Muscle layer of colon (tissue), 2 donors: ENCODE results near the gene CD300LF.

Source experiments
- H3K27ac ChIP-seq: one replicate; pipeline ENCODE4 v1.7.0; 2013; ENCODE audit warnings: low read depth, mild to moderate bottlenecking, low read length, moderate library complexity
- H3K27me3 ChIP-seq, 2 donors: one replicate each; pipeline ENCODE4 v1.7.0; 2013; ENCODE audit warnings: low read length in 2 of 2, mild to moderate bottlenecking in 2 of 2; ENCODE audit not compliant: insufficient read depth in 2 of 2, control insufficient read depth in 1 of 2
- H3K36me3 ChIP-seq: one replicate; pipeline ENCODE4 v1.7.0; 2013; ENCODE audit warnings: mild to moderate bottlenecking, low read length; ENCODE audit not compliant: insufficient read depth
- H3K4me1 ChIP-seq: one replicate; pipeline ENCODE4 v1.7.0; 2013; ENCODE audit warnings: mild to moderate bottlenecking, low read length; ENCODE audit not compliant: insufficient read depth
- H3K4me3 ChIP-seq, 2 donors: one replicate each; pipeline ENCODE4 v1.7.0; 2013; ENCODE audit warnings: low read length in 2 of 2, low read depth in 1 of 2, mild to moderate bottlenecking in 1 of 2, moderate library complexity in 1 of 2
- H3K9ac ChIP-seq: one replicate; pipeline ENCODE4 v1.7.0; 2013; ENCODE audit warnings: low read length
- H3K9me3 ChIP-seq: one replicate; pipeline ENCODE4 v1.7.0; 2013; ENCODE audit warnings: mild to moderate bottlenecking, low read length
- donor health status: abdominal sarcoma.
- donor health status: Adenocarcinoma of cecum.

CD300LF gene

DNA sequence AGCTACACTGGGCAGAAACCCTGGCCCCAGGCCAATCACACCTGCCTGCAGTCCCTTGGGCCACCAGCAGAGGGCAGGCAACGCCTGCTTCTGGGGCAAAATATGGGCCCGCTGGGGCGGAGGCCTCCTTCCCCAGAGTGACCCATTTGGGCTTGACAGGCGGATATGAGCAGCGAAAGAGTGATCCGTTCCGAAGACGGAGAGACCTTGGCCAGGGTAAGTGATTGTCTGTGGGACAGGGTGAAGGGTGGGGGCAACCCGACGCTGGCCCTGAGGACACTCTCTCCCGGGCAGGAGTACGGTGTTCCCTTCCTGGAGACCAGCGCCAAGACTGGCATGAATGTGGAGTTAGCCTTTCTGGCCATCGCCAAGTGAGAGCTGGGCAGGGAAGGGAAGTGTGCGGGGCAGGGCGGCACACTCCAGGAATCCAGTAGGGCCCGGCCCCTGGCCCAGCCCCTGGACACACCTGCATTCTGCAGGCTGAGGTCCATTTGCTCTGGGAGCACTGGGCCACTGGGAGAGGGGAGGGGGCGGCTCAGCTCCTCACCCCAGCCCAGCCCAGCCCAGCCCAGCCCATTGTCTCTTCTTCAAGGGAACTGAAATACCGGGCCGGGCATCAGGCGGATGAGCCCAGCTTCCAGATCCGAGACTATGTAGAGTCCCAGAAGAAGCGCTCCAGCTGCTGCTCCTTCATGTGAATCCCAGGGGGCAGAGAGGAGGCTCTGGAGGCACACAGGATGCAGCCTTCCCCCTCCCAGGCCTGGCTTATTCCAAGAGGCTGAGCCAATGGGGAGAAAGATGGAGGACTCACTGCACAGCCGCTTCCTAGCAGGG, 32.2 kb upstream of the CD300LF start:
- H3K27ac ChIP-seq, result no peak overlapping the region
- H3K4me1 ChIP-seq, result peaks cover 9% of the 10 kb centered on the region
- peaks cover 5 to 42% of the 10 kb centered on the region in 2 donors for H3K27me3 ChIP-seq
- no peaks in the 10 kb centered on the region for H3K9me3 ChIP-seq
- H3K4me3 ChIP-seq, result peak overlapping the region in 1 of 2 donors; percentile 20
- no peaks in the 10 kb centered on the region for H3K36me3 ChIP-seq
- H3K9ac ChIP-seq, result no peak overlapping the region

DNA sequence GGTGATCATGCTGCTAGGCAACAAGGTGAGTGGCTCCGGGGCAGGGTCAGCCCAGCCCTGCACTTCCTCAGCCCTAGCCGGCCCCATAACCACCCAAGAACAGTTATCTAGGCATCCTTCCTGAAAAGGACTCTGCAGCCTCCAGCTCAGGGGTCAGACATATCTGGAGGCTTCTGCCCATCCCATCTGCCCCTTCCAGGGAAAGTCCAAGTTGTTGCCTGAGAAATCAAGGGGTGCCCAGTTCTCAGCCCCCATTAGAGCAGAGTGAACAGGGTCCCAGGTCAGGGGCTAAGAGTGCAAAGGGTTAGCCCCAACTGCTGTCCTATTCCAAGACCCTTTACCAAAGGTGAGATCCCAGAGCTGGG, 31.6 kb upstream of the CD300LF start:
- Histone ChIP-seq H3K36me3 (no peaks in the 10 kb centered on the region), H3K4me1 (peaks cover 9% of the 10 kb centered on the region), H3K9ac (no peak overlapping the region), H3K27me3 (peaks cover 5 to 43% of the 10 kb centered on the region in 2 donors), H3K27ac (no peak overlapping the region), H3K4me3 (peak overlapping the region in 1 of 2 donors; percentile 20), H3K9me3 (no peaks in the 10 kb centered on the region)

DNA sequence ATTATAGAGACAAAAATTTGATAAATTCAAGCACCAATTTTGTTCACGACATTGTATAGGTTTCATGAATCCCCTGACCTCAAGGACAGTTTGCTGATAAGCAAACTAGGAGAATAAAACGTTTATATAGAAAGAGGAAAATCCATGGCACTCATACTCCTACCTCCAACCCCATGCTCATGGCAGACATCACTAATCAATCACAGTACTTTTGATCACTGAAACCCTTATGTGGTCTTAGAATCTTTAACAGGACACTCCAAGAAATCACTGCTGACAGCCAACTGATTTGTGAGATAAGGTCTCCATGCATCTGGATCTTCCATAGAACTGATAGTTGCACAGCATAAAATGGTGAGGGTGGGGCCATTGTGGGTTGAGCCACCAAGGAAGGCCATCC, 31.0 kb upstream of the CD300LF start:
- peaks cover 9% of the 10 kb centered on the region for H3K4me1 ChIP-seq
- no peak overlapping the region for H3K9ac ChIP-seq
- no peak overlapping the region for H3K27ac ChIP-seq
- H3K9me3 ChIP-seq, result no peaks in the 10 kb centered on the region
- H3K4me3 ChIP-seq, result no peak overlapping the region
- H3K36me3 ChIP-seq, result no peaks in the 10 kb centered on the region
- peaks cover 10 to 43% of the 10 kb centered on the region in 2 donors for H3K27me3 ChIP-seq

DNA sequence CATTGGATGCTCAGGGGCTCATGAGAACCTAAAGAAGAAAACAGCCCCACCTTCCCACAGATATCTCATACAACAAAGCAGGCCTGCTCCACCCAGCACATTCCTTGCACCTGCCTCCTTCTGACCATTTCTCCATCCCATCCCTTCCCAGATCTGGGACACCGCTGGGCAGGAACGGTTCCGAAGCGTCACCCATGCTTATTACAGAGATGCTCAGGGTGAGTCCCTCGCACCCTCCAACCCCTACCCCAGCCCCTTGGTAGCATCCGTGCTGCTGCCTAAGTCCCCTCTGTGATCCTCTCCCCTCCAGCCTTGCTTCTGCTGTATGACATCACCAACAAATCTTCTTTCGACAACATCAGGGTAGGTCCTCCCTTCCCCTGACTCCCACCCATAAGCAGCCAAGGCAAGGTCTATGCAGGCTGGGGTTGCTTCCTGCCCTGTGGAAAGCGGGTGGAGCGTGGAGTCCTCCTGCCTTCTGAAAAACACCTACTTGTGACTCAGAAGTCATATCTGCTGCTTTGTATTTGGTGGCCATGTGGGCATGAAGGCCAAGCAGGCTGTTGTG, 30.3 kb upstream of the CD300LF start:
- no peak overlapping the region for H3K9ac ChIP-seq
- no peak overlapping the region for H3K27ac ChIP-seq
- H3K4me3 ChIP-seq, result no peak overlapping the region
- peaks cover 16 to 47% of the 10 kb centered on the region in 2 donors for H3K27me3 ChIP-seq
- no peaks in the 10 kb centered on the region for H3K9me3 ChIP-seq
- no peaks in the 10 kb centered on the region for H3K36me3 ChIP-seq
- peaks cover 9% of the 10 kb centered on the region for H3K4me1 ChIP-seq

DNA sequence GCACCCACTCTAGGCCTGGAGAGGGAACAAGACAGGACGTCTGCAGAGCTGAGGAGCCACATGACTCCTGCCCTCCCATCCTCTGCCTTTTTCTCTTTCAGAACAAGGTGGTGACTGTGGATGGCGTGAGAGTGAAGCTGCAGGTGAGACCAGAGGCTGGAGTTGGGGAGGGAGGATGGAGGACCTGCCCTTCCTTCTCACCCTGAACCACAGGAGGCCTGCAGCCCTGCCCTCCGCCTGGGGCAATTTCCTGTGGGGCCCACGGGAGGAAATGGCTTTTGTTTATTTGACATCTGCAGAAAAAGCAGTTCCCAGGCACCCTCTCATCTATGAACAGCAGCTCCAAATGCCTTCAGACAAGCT, 29.4 kb upstream of the CD300LF start:
- Histone ChIP-seq H3K27ac (no peak overlapping the region), H3K4me1 (peaks cover 10% of the 10 kb centered on the region), H3K9me3 (no peaks in the 10 kb centered on the region), H3K4me3 (no peak overlapping the region), H3K36me3 (no peaks in the 10 kb centered on the region), H3K9ac (no peak overlapping the region), H3K27me3 (peaks cover 25 to 56% of the 10 kb centered on the region in 2 donors)

DNA sequence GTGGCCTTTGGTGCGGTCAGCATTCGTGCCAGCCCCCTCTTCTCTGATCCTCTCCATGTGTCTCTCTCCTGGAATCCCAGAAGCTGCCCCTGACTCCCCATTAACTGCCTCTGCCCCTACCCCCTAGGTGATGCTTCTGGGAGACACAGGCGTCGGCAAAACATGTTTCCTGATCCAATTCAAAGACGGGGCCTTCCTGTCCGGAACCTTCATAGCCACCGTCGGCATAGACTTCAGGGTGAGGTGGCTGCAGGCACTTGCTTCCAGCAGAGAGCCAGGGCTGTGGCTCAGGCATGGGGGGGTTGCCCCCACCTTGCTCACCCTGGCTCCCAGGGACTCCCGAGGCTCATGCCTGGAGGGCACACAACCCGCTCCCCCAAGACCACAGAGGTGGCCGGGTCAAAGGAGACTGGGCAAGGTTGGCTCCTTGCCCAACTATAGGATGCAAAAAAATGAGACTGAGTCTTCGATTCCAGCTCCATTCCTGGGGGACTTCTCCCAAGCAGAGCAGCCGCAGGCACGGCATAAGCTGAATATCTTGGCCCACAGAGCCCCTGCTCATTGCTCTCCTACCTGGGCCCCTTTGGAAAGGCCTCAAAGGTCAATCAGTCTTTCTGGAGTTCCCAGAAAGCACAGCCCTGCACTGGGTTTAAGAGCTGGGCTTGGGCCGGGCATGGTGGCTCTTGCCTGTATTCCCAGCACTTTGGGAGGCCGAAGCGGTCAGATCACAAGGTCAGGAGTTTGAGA, 28.1 kb upstream of the CD300LF start:
- peaks cover 7% of the 10 kb centered on the region for H3K4me1 ChIP-seq
- H3K27me3 ChIP-seq, result peaks cover 25 to 65% of the 10 kb centered on the region in 2 donors
- H3K4me3 ChIP-seq, result no peak overlapping the region
- H3K9ac ChIP-seq, result no peak overlapping the region
- no peaks in the 10 kb centered on the region for H3K9me3 ChIP-seq
- H3K27ac ChIP-seq, result no peak overlapping the region
- H3K36me3 ChIP-seq, result no peaks in the 10 kb centered on the region

DNA sequence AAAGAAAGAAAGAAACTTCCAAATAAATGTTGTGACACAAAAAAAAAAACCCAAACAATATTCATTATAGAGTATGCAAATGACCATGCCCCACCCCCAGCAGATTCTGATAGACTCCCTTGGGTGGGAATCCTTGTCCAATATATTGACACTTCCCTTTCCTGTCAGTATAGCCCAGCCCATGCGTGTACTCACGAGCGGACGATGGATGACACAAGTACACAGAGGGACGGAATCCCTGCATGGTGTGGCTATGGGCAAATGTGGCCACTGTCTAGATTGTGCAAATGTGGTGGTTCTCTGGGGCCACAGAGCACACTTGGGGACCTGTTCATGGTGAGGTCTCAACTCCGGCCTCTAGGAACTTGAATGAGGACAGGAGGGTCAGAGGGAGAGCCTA, 27.4 kb upstream of the CD300LF start:
- Histone ChIP-seq H3K27me3 (peaks cover 25 to 65% of the 10 kb centered on the region in 2 donors), H3K36me3 (no peaks in the 10 kb centered on the region), H3K4me3 (no peak overlapping the region), H3K27ac (no peak overlapping the region), H3K4me1 (peaks cover 7% of the 10 kb centered on the region), H3K9ac (no peak overlapping the region), H3K9me3 (no peaks in the 10 kb centered on the region)

DNA sequence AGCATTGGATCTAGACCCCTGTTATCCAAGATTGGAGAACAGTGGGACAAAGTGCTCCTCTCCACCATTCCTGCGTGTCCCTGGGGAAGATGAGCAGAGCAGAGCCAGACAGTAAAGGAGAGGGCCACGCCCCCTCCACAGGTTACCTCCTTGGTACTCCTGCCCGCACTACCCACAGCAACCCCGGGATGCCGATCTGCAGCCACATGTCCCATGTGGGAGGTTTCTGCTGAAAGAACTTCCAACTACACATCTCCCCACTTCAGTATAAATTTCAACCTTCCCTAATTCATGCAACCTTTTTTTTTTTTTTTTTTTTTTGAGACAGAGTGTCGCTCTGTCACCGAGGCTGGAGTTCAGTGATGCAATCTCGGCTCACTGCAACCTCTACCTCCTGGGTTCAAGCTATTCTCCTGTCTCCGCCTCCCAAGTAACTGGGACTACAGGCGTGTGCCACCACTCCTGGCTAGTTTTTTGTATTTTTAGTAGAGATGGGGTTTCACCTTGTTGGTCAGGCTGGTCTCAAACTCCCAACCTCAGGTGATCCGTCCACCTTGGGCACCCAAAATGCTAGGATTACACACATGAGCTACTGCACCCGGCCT, 26.6 kb upstream of the CD300LF start:
- Histone ChIP-seq H3K27ac (no peak overlapping the region), H3K4me1 (peaks cover 7% of the 10 kb centered on the region), H3K9me3 (no peaks in the 10 kb centered on the region), H3K4me3 (no peak overlapping the region), H3K27me3 (peaks cover 26 to 62% of the 10 kb centered on the region in 2 donors), H3K9ac (no peak overlapping the region), H3K36me3 (no peaks in the 10 kb centered on the region)

DNA sequence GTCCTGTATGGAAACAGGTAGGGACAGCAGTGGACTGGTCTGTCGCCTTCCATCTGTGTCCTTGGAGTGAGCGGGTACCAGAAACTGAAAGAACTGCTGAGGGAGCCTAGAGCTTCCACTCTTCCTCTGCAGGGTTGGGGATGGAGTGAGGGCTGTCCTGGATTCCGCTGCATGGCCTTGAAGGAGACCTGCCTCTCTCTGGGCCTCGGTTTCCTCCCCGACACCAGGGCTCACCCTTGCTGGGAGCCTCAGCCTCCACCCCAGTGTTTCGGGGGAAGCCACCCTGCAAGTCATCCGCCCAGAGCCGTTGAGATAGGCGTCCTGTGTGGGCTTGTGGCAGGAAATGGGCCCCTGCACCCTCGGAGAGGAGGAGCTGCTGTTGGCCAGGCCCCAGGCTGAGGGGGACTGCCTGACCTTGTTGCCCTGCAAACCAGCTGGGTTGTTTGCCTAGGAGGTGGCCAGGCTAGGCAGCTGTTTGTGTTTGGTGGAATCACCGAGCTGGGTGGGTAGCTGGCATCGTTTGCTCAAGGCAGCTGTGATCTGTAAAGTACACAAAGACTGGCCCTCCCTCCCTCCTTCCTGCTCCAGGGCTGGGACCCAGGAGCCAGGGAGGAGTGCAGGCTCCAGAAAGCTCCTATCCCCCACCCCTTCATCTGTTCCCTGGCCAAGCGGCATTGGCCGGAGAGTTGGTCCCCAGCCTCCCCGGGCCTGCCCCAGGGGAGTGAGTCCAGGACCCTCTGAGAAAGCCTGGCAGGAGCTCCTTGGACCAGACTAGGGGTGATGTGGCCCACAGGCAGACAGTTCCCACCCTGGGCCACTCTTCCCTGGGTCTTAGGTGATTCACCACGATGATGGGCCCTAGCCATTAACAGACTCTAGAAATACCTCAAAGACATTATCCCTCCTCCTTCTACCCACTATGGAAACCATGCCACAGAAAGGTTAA, 25.6 kb upstream of the CD300LF start:
- H3K27me3 ChIP-seq, result peaks cover 24 to 62% of the 10 kb centered on the region in 2 donors
- H3K4me1 ChIP-seq, result peaks cover 7% of the 10 kb centered on the region
- no peaks in the 10 kb centered on the region for H3K9me3 ChIP-seq
- H3K9ac ChIP-seq, result no peak overlapping the region
- no peaks in the 10 kb centered on the region for H3K36me3 ChIP-seq
- no peak overlapping the region for H3K27ac ChIP-seq
- H3K4me3 ChIP-seq, result peak overlapping the region in 1 of 2 donors; percentile 28

DNA sequence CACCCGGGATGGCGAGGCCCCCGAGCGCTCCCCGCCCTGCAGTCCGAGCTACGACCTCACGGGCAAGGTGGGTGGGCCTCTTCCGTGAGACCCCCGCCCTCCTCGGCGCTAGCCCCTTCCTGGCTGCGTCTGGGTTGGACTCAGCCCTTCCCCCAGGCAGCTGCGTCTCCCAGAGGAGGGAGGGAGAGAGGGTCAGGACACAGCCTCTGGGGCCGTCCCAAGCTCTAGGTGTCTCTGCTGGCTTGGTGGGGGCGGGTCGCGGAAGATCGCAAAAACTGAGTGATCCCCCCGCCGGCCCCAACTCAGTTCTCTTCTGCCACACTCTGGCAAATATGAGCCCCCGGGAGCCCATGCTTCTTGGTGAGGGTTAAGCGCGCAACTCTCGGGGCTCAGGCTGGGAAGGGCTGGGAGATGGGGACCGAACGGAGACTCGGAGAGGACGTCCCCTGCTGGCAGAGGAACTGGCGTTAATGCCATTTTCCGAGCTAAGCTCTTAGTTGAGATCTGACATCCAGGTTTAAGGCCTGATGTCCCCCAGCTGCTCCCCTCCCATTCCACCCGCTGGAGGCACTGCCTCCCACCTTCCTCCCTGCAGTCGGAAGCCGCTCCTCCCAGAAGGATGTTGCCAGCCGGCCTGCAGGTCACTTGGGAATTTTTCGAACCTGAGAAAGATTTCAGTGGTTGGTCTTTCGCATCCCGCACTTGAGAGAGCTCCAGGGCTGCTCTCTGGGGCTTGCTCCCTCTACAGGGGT, 24.8 kb upstream of the CD300LF start:
- no peaks in the 10 kb centered on the region for H3K9me3 ChIP-seq
- peak overlapping the region in 1 of 2 donors; percentile 28 for H3K4me3 ChIP-seq
- H3K9ac ChIP-seq, result no peak overlapping the region
- H3K27ac ChIP-seq, result no peak overlapping the region
- peaks cover 24 to 60% of the 10 kb centered on the region in 2 donors for H3K27me3 ChIP-seq
- H3K36me3 ChIP-seq, result no peaks in the 10 kb centered on the region
- peaks cover 7% of the 10 kb centered on the region for H3K4me1 ChIP-seq
